Nephron (organoid): ENCODE results near the gene NPW.

Source experiments
- H3K27ac Mint-ChIP-seq, 3 experiments: 2 replicates each; pipeline ENCODE4 v1.8.0; 2020; ENCODE audit warnings: mixed read lengths in 3 of 3, mild to moderate bottlenecking in 2 of 3, moderate library complexity in 1 of 3
- H3K27me3 Mint-ChIP-seq: 2 replicates; pipeline ENCODE4 v1.8.0; 2021; ENCODE audit warnings: low read depth, mild to moderate bottlenecking, moderate library complexity, mixed read lengths
- H3K36me3 Mint-ChIP-seq: 2 replicates; pipeline ENCODE4 v1.8.0; 2020; ENCODE audit warnings: low read depth, mixed read lengths
- H3K4me1 Mint-ChIP-seq: 2 replicates; pipeline ENCODE4 v1.8.0; 2020; ENCODE audit warnings: mixed read lengths
- H3K4me3 Mint-ChIP-seq, 3 experiments: 2 replicates each; pipeline ENCODE4 v1.8.0; 2020; ENCODE audit warnings: mild to moderate bottlenecking in 3 of 3, mixed read lengths in 3 of 3, moderate library complexity in 2 of 3
- H3K9me3 Mint-ChIP-seq: 2 replicates; pipeline ENCODE4 v1.8.0; 2020; ENCODE audit warnings: mixed read lengths
- TF ChIP-seq, protein P1 (sequence below), 3 experiments: fragments of 200-600 bp; sonication (generic); IDR thresholded peaks; one replicate each; pipeline ENCODE4 v1.5.0; 2021; ENCODE audit warnings: antibody characterized with exemption in 3 of 3; ENCODE audit not compliant: unreplicated experiment in 3 of 3

The NPW gene

DNA sequence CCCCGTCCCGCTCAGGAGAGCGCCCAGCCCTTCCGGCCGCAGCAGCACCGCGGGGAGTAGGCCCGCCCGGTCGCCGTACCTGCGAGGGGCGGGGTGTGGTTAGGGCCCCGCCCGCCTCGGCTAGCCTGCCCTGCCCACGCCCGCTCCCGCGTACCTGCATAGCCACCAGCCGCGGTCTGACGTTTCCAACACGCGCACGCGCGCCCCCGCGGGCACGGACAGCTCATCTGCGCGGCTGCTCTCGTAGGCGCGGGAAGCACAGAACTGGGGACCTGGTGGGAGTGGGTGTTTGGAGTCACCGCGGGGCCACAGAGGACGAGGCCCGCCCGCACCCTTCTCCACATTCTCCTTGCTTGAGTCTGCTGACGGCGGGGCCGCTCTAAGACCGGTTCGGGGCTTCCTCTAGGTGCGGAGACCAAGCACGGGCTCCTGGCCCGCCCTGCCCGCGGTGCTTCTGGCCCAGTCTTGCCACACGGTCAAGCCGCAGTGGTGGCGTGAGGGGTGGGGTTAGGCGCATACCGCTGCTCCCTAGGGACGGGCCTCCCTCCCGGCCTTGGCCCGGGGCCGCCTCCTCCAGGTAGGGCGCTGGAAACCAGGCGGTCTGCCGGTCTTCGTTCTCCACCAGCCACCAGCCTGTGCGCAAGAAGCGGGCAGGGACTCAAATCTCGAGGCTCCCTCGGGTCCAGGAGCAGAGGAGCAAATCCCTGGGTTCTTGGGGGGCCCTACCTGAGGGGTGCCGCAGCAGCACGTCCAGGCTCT lies 40.1 kb upstream of the NPW start:
- TF ChIP-seq, protein P1, sequence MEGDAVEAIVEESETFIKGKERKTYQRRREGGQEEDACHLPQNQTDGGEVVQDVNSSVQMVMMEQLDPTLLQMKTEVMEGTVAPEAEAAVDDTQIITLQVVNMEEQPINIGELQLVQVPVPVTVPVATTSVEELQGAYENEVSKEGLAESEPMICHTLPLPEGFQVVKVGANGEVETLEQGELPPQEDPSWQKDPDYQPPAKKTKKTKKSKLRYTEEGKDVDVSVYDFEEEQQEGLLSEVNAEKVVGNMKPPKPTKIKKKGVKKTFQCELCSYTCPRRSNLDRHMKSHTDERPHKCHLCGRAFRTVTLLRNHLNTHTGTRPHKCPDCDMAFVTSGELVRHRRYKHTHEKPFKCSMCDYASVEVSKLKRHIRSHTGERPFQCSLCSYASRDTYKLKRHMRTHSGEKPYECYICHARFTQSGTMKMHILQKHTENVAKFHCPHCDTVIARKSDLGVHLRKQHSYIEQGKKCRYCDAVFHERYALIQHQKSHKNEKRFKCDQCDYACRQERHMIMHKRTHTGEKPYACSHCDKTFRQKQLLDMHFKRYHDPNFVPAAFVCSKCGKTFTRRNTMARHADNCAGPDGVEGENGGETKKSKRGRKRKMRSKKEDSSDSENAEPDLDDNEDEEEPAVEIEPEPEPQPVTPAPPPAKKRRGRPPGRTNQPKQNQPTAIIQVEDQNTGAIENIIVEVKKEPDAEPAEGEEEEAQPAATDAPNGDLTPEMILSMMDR (IDR thresholded peaks at IDR 0.05; ENCODE audit: unreplicated experiment in 3 of 3), result no peak
- Mint-ChIP-seq H3K4me3 (no peak overlapping the region), H3K4me1 (peaks cover 18% of the 10 kb centered on the region), H3K27me3 (peaks cover 51% of the 10 kb centered on the region), H3K36me3 (peaks cover 3% of the 10 kb centered on the region), H3K27ac (no peak overlapping the region), H3K9me3 (no peaks in the 10 kb centered on the region)

DNA sequence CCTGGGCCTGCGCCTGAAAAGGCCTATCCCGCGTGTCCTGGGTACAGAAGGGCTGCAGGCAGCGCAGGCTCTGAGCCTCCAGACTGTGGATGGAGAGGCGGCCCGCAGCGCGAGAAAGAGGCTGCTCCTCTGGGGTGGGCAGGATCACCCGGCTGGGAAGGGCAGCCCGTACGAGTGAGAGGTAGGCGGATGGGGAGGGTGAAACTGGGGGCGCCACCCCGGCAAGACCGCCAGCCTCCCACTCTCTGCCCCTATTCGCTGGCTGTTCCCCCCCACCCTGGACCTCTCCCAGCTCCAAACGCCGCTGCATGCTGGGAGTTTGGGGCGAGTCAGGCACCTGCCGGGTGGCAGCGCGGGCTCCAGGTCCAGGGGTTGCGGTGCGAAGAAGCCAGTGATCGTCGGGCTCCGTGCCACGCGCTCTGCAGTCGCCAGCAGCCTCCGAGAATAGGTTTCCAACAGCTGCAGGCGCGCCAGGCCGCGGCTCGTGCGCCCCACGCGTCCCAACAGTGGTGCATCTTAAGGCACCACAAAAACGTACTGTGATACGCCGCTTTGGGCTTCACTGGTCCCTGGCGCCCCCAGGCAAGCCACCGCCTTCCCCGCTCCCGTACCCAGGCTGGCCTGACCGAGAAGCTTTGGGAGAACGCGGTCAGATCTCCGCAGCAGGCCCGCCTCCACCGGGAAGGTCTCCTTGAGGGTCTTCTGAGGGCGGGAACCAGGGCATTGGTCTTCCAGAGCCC lies 39.4 kb upstream of the NPW start:
- TF ChIP-seq, protein P1 (IDR thresholded peaks at IDR 0.05; ENCODE audit: unreplicated experiment in 3 of 3), result no peak
- Mint-ChIP-seq H3K36me3 (peaks cover 3% of the 10 kb centered on the region), H3K4me3 (peak overlapping the region in 1 of 3 experiments; percentile 20), H3K27ac (no peak overlapping the region), H3K4me1 (peaks cover 25% of the 10 kb centered on the region), H3K9me3 (no peaks in the 10 kb centered on the region), H3K27me3 (peaks cover 51% of the 10 kb centered on the region)

DNA sequence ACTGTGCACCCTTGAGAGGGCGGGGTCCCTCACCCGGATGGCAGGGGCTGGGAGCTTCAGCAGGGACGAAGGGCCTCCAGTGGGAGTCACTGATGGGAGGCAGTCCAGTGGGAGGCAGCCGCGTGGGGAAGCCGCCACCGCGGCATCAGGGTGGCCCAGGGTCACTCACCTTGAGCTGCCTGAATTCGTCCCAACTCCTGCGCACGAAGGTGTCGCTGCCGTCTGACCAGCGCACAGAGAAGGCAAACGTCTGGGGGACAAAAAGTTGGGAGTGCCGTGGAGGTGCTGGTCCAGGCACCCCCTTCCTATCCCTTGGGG lies 38.9 kb upstream of the NPW start:
- Mint-ChIP-seq H3K9me3 (no peaks in the 10 kb centered on the region), H3K27me3 (peaks cover 51% of the 10 kb centered on the region), H3K4me1 (peaks cover 25% of the 10 kb centered on the region), H3K36me3 (peaks cover 3% of the 10 kb centered on the region), H3K4me3 (peak overlapping the region in 1 of 3 experiments; percentile 20), H3K27ac (no peak overlapping the region)
- TF ChIP-seq, protein P1 (IDR thresholded peaks at IDR 0.05; ENCODE audit: unreplicated experiment in 3 of 3), result no peak

DNA sequence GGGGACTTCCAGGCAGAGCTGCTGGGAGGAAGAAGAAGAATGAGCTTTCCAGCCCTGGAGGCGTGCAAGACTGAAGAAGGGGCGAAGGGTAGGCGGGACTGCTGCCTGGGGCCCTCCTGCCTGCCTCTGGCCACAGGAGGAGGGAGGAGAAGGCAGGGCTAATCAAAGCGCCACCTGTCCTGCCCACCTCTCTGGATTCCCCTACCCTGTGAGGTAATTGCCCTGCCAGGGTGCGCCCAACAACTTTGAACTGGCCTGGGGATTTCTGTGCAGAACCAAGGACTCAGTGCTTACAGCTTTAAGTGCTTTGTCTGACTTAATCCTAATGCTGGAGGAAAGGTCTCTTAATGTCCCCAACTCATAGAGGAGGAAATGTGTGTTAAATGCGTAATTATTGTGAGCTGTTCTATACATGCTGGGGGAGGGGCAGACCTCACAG lies 38.2 kb upstream of the NPW start, which contains the start of gene NOXO1:
Gene NOXO1, minus strand, starts transcription at position 72 of the 439 bp plus-strand sequence. CDS start 290 bp downstream, outside the sequence.
- Mint-ChIP-seq H3K4me3 (peak within 1 kb of the TSS; percentile 57 to 84 (median 62)), H3K27me3 (peaks cover 51% of the 10 kb centered on the region), H3K36me3 (peaks cover 5% of the 10 kb centered on the region), H3K27ac (no peak within 1 kb of the TSS), H3K4me1 (peaks cover 25% of the 10 kb centered on the region), H3K9me3 (no peaks in the 10 kb centered on the region)
- TF ChIP-seq, protein P1 (IDR thresholded peaks at IDR 0.05; ENCODE audit: unreplicated experiment in 3 of 3), result no peak

DNA sequence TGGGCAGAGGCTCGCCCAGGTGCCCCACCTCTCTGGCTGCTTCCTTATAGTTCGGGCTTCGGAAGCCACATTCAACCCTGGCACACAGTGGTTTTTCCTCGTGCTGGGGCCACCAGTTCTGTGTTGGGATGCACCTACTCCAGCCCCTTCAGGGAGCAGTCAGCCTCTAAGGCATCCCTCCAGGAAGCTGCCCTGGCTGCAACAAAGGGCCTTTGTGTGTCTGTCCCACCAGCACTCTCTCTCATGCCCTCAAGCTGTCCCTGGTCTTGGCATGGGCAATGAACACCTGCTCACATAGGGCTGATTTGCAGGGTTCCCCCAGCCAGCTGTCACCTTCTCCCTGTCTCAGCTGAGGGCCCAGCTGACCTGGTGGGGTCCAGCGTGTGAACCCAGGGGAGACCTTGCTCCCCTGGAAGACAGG lies 37.6 kb upstream of the NPW start:
- H3K9me3 Mint-ChIP-seq, result no peaks in the 10 kb centered on the region
- peak overlapping the region in 1 of 3 experiments; percentile 84 for H3K4me3 Mint-ChIP-seq
- peaks cover 55% of the 10 kb centered on the region for H3K27me3 Mint-ChIP-seq
- no peak overlapping the region for H3K27ac Mint-ChIP-seq
- TF ChIP-seq, protein P1 (IDR thresholded peaks at IDR 0.05; ENCODE audit: unreplicated experiment in 3 of 3), result no peak
- H3K4me1 Mint-ChIP-seq, result peaks cover 25% of the 10 kb centered on the region
- H3K36me3 Mint-ChIP-seq, result peaks cover 11% of the 10 kb centered on the region
